Fibroblast of peridontal ligament (primary cell): ENCODE measurements around the gene TBC1D23.
"Not testable (repeated sequence)": the region's sequence is repeated elsewhere in the genome, so short reads cannot be mapped to it uniquely, and the experiment has no call there.

Experiments used
- DNase-seq: peaks from one replicate; pipeline ENCODE4 v3.0.0-alpha.2; 2010; ENCODE audit errors: extremely low read depth

The TBC1D23 gene

GRCh38 chr3:100260685-100261484 lies at the start of gene TBC1D23:
Gene TBC1D23 (plus strand): TSS chr3:100260992. CDS start chr3:100261019, 27 bp downstream.
- peak; percentile 100 for DNase-seq

GRCh38 chr3:100213891-100214573 lies 46.8 kb upstream of the TBC1D23 start:
- DNase-seq = no peak

- DNase-seq = no peak
These were observed 46.2 kb upstream of the TBC1D23 start for GRCh38 chr3:100214574-100214964.

GRCh38 chr3:100216713-100217112 lies 44.1 kb upstream of the TBC1D23 start:
- no peak for DNase-seq

- DNase-seq = no peak
These were observed 39.6 kb upstream of the TBC1D23 start for GRCh38 chr3:100221159-100221558.

- no peak for DNase-seq
These were observed 35.6 kb upstream of the TBC1D23 start for GRCh38 chr3:100225193-100225592.

- DNase-seq = no peak
These were observed 34.9 kb upstream of the TBC1D23 start for GRCh38 chr3:100225883-100226282.

- DNase-seq = peak; percentile 76
These were observed 33.9 kb upstream of the TBC1D23 start for GRCh38 chr3:100226712-100227429.

- DNase-seq = no peak
These were observed 33.3 kb upstream of the TBC1D23 start for GRCh38 chr3:100227511-100227921.

- DNase-seq = no peak
These were observed 32.5 kb upstream of the TBC1D23 start for GRCh38 chr3:100228247-100228646.

GRCh38 chr3:100229188-100229587 lies 31.6 kb upstream of the TBC1D23 start:
- not testable (repeated sequence) for DNase-seq

- no peak for DNase-seq
These were observed 30.1 kb upstream of the TBC1D23 start for GRCh38 chr3:100230710-100231109.

- no peak for DNase-seq
These were observed 29.1 kb upstream of the TBC1D23 start for GRCh38 chr3:100231668-100232067.

GRCh38 chr3:100234364-100234763 lies 26.4 kb upstream of the TBC1D23 start:
- DNase-seq = no peak

GRCh38 chr3:100238599-100238998 lies 22.2 kb upstream of the TBC1D23 start:
- DNase-seq = no peak

GRCh38 chr3:100242471-100242870 lies 18.3 kb upstream of the TBC1D23 start:
- not testable (repeated sequence) for DNase-seq

- no peak for DNase-seq
These were observed 16.5 kb upstream of the TBC1D23 start for GRCh38 chr3:100244264-100244663.

GRCh38 chr3:100245136-100245535 lies 15.7 kb upstream of the TBC1D23 start:
- peak; percentile 59 for DNase-seq

- peak; percentile 60 for DNase-seq
These were observed 14.9 kb upstream of the TBC1D23 start for GRCh38 chr3:100245927-100246326.

GRCh38 chr3:100246999-100247398 lies 13.8 kb upstream of the TBC1D23 start:
- no peak for DNase-seq

- DNase-seq = no peak
These were observed 8.8 kb upstream of the TBC1D23 start for GRCh38 chr3:100252001-100252400.

GRCh38 chr3:100254168-100254777 lies 6.5 kb upstream of the TBC1D23 start:
- DNase-seq = peak; percentile 85
